CD4-positive, alpha-beta T cell (primary cell): ENCODE results near the gene F2RL1. TPM values are rescaled to one million over a fixed set of nuclear protein-coding genes. Genes with fewer than 3 reads are reported as not detected.
"Not testable (repeated sequence)": the region's sequence is repeated elsewhere in the genome, so short reads cannot be mapped to it uniquely, and the experiment has no call there.

Experiments used
- ATAC-seq: fragments of 200-7000 bp; cut with Tn5 transposase; one replicate; pipeline ENCODE4 v1.10.0; 2022; ENCODE audit warnings: mild to moderate bottlenecking; ENCODE audit not compliant: poor library complexity
- CTCF ChIA-PET: fragments of 350-600 bp; sonication (Branson Sonifier 250); formaldehyde crosslinking; loops from one replicate; lab custom pipeline; 2021; ENCODE audit warnings: antibody characterized with exemption, inconsistent platforms; lab: Charles Lee
- POLR2A ChIA-PET: fragments of 350-600 bp; sonication (Branson Sonifier 250); formaldehyde crosslinking; loops from one replicate; lab custom pipeline; 2021; ENCODE audit warnings: antibody characterized with exemption, inconsistent platforms; lab: Charles Lee
- DNase-seq, 14 experiments: peaks; one replicate each; pipeline ENCODE4 v3.0.0-alpha.2; 2013 to 2020; ENCODE audit warnings: mixed read lengths in 2 of 14
- H3K27ac ChIP-seq, 2 donors: one replicate each; pipeline versions ENCODE4 v1.5.1 to v1.7.0; 2013; ENCODE audit warnings: low read length in 2 of 2, low read depth in 1 of 2, mild to moderate bottlenecking in 1 of 2
- H3K27me3 ChIP-seq, 2 experiments: 1 replicate in 1 of 2; 2 replicates in 1 of 2; pipeline versions ENCODE4 v1.6.1 to v1.7.0; 2013; ENCODE audit warnings: low read length in 2 of 2, control low read depth in 1 of 2, mild to moderate bottlenecking in 1 of 2, moderate library complexity in 1 of 2; ENCODE audit not compliant: insufficient read depth in 2 of 2, control insufficient read depth in 1 of 2
- H3K36me3 ChIP-seq: one replicate; pipeline ENCODE4 v1.6.1; 2013; ENCODE audit warnings: low read length, control low read depth; ENCODE audit not compliant: insufficient read depth
- H3K4me1 ChIP-seq: one replicate; pipeline ENCODE4 v1.6.1; 2013; ENCODE audit warnings: low read length, control low read depth; ENCODE audit not compliant: insufficient read depth
- H3K4me3 ChIP-seq: one replicate; pipeline ENCODE4 v1.5.1; 2013; ENCODE audit warnings: mild to moderate bottlenecking, low read length, moderate library complexity
- H3K9me3 ChIP-seq, 2 experiments: 1 replicate in 1 of 2; 2 replicates in 1 of 2; pipeline versions ENCODE4 v1.6.1 to v1.7.0; 2013; ENCODE audit warnings: low read length in 2 of 2, mild to moderate bottlenecking in 2 of 2, control low read depth in 1 of 2, moderate library complexity in 1 of 2; ENCODE audit not compliant: control insufficient read depth in 1 of 2, insufficient read depth in 1 of 2
- H3K27ac Mint-ChIP-seq: one replicate; pipeline ENCODE4 v1.8.0; 2020; ENCODE audit warnings: mixed read lengths
- H3K27me3 Mint-ChIP-seq: one replicate; pipeline ENCODE4 v1.8.0; 2021; ENCODE audit warnings: mixed read lengths
- H3K36me3 Mint-ChIP-seq: one replicate; pipeline ENCODE4 v1.8.0; 2021; ENCODE audit warnings: low read depth, mixed read lengths
- H3K4me1 Mint-ChIP-seq: one replicate; pipeline ENCODE4 v1.8.0; 2021; ENCODE audit warnings: low read depth, mixed read lengths
- H3K4me3 Mint-ChIP-seq: one replicate; pipeline ENCODE4 v1.8.0; 2020; ENCODE audit warnings: mild to moderate bottlenecking, mixed read lengths
- H3K9me3 Mint-ChIP-seq: one replicate; pipeline ENCODE4 v1.8.0; 2020; ENCODE audit warnings: mixed read lengths
- intact Hi-C, 2 experiments: fragments of 100-400 bp; cut with DNase I in 1 of 2; cut with micrococcal nuclease in 1 of 2; formaldehyde crosslinking; loops; one replicate each; pipeline versions ENCODE4 v1.15.1 to v1.9.0; 2023 to 2025; cut with DNase I, micrococcal nuclease
- total RNA-seq, 174 experiments: library from RNA in 2 of 174; stranded (reverse) in 2 of 174; gene quantifications; one replicate each; pipeline ENCODE4 v1.2.3 and lab custom pipeline; 2021 to 2026
- TF ChIP-seq, protein P1 (sequence below): fragments of 200-600 bp; IDR thresholded peaks from one replicate; pipeline ENCODE4 v1.8.0; 2022; ENCODE audit warnings: antibody characterized with exemption, mild to moderate bottlenecking

F2RL1 gene
- total RNA-seq, 2 experiments from 2014 or later = 1.7 to 2.1 TPM

GRCh38 chr5:76809141-76809540 is 9.7 kb upstream of the F2RL1 start:
- POLR2A ChIA-PET = no interaction called here
- no peak overlapping the region for H3K27ac ChIP-seq

DNA sequence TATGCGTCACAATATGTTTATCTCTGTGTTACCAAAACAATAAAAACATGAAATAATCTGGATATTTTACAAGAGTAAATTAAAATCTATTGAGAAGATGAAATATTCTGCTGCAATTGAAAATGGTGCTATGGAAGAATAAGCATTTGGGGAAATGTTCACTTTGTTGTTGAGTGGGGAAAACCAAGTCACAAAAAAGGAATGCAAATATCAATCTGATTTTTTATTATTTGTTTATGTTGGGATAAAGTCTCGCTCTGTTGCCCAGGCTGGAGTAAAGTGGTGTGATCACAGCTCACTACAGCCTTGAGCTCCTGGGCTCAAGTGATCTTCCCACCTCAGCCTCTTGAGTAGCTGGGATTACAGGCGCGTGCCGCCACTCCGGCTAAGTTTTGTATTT is 8.6 kb upstream of the F2RL1 start:
- H3K36me3 ChIP-seq = no peaks in the 10 kb centered on the region
- Mint-ChIP-seq H3K4me3 (no peak overlapping the region), H3K36me3 (no peaks in the 10 kb centered on the region), H3K27ac (no peak overlapping the region), H3K9me3 (no peaks in the 10 kb centered on the region), H3K27me3 (no peaks in the 10 kb centered on the region), H3K4me1 (no peaks in the 10 kb centered on the region)
- H3K27me3 ChIP-seq = no peaks in the 10 kb centered on the region
- H3K4me1 ChIP-seq = no peaks in the 10 kb centered on the region
- H3K27ac ChIP-seq = no peak overlapping the region
- CTCF ChIA-PET = no interaction called here
- ATAC-seq = no peak
- no peaks in the 10 kb centered on the region for H3K9me3 ChIP-seq
- DNase-seq = no peak
- POLR2A ChIA-PET = no interaction called here
- TF ChIP-seq, protein P1, sequence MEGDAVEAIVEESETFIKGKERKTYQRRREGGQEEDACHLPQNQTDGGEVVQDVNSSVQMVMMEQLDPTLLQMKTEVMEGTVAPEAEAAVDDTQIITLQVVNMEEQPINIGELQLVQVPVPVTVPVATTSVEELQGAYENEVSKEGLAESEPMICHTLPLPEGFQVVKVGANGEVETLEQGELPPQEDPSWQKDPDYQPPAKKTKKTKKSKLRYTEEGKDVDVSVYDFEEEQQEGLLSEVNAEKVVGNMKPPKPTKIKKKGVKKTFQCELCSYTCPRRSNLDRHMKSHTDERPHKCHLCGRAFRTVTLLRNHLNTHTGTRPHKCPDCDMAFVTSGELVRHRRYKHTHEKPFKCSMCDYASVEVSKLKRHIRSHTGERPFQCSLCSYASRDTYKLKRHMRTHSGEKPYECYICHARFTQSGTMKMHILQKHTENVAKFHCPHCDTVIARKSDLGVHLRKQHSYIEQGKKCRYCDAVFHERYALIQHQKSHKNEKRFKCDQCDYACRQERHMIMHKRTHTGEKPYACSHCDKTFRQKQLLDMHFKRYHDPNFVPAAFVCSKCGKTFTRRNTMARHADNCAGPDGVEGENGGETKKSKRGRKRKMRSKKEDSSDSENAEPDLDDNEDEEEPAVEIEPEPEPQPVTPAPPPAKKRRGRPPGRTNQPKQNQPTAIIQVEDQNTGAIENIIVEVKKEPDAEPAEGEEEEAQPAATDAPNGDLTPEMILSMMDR = no peak
- H3K4me3 ChIP-seq = no peak overlapping the region
- intact Hi-C loops = no loop called here

More at GRCh38 chr5:76809141-76809540, 9.7 kb upstream of the F2RL1 start:
- Histone ChIP-seq H3K4me3 (no peak overlapping the region), H3K9me3 (no peaks in the 10 kb centered on the region), H3K4me1 (no peaks in the 10 kb centered on the region), H3K36me3 (no peaks in the 10 kb centered on the region), H3K27me3 (no peaks in the 10 kb centered on the region)
- Mint-ChIP-seq H3K4me3 (no peak overlapping the region), H3K4me1 (no peaks in the 10 kb centered on the region), H3K9me3 (no peaks in the 10 kb centered on the region), H3K36me3 (no peaks in the 10 kb centered on the region), H3K27ac (no peak overlapping the region), H3K27me3 (no peaks in the 10 kb centered on the region)
- TF ChIP-seq, protein P1 = no peak
- intact Hi-C loops = no loop called here
- no peak for ATAC-seq
- DNase-seq = no peak
- CTCF ChIA-PET = no interaction called here

DNA sequence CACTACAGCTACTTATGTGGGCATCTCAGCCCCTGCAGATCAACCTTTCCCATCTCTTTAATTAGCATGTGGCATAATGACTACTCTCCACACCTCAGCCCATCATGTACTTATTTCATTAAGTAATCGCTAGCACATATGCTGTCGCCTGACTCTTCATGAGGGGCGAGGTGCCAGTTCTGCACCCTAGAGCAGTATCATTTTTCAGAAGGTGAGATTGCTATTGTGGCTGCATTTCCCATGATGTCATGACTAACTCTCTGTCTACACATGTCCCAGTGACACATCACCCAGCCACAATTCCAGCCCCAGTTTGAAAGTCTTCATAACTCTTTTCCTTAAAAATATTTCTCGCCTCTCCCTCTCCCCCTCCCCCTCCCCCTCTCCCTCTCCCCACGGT is 7.6 kb upstream of the F2RL1 start:
- no peak overlapping the region for H3K27ac Mint-ChIP-seq
- peaks cover 1% of the 10 kb centered on the region for H3K27me3 Mint-ChIP-seq
- POLR2A ChIA-PET = no interaction called here
- H3K36me3 ChIP-seq = no peaks in the 10 kb centered on the region
- H3K27ac ChIP-seq = no peak overlapping the region
- no peaks in the 10 kb centered on the region for H3K27me3 ChIP-seq
- H3K4me1 ChIP-seq = no peaks in the 10 kb centered on the region
- intact Hi-C loops = no loop called here
- no peaks in the 10 kb centered on the region for H3K36me3 Mint-ChIP-seq
- no peak overlapping the region for H3K4me3 Mint-ChIP-seq
- ATAC-seq (no peak), DNase-seq (no peak)
- no peaks in the 10 kb centered on the region for H3K4me1 Mint-ChIP-seq
- H3K9me3 ChIP-seq = no peaks in the 10 kb centered on the region
- no peak overlapping the region for H3K4me3 ChIP-seq
- no peaks in the 10 kb centered on the region for H3K9me3 Mint-ChIP-seq
- CTCF ChIA-PET = no interaction called here
- TF ChIP-seq, protein P1 = no peak

GRCh38 chr5:76812209-76812608 is 6.6 kb upstream of the F2RL1 start:
- H3K27me3 ChIP-seq, H3K4me1 ChIP-seq, H3K9me3 ChIP-seq, H3K4me1 Mint-ChIP-seq, CTCF ChIA-PET, H3K9me3 Mint-ChIP-seq, H3K36me3 Mint-ChIP-seq, H3K4me3 ChIP-seq, H3K27ac Mint-ChIP-seq, intact Hi-C loops, H3K4me3 Mint-ChIP-seq, H3K36me3 ChIP-seq, H3K27ac ChIP-seq, DNase-seq, ATAC-seq, POLR2A ChIA-PET: not testable (repeated sequence)
- peaks cover 10% of the 10 kb centered on the region for H3K27me3 Mint-ChIP-seq
